C1 segment of cervical spinal cord (tissue), 14 donors: Measurements from ENCODE around the gene PEX11G.
"Not testable (repeated sequence)": the region's sequence is repeated elsewhere in the genome, so short reads cannot be mapped to it uniquely, and the experiment has no call there.

ENCODE experiments used
- DNase-seq, 14 donors: peaks; one replicate each; lab custom pipeline; 2025; lab: John Stamatoyannopoulos, UW

The PEX11G gene

GRCh38 chr19:7440188-7440975 is 48.5 kb downstream of the PEX11G start:
- DNase-seq, result no peak

- no peak for DNase-seq
Observed at GRCh38 chr19:7435586-7435985, 53.2 kb downstream of the PEX11G start.

GRCh38 chr19:7434391-7434790 is 54.4 kb downstream of the PEX11G start:
- no peak for DNase-seq

- DNase-seq, result not testable (repeated sequence)
Observed at GRCh38 chr19:7433456-7433855, 55.4 kb downstream of the PEX11G start.

GRCh38 chr19:7429638-7430282 is 59.1 kb downstream of the PEX11G start:
- no peak for DNase-seq

- DNase-seq, result no peak
Observed at GRCh38 chr19:7428651-7429113, 60.2 kb downstream of the PEX11G start.

GRCh38 chr19:7427944-7428343 is 60.9 kb downstream of the PEX11G start:
- DNase-seq, result no peak

- DNase-seq, result no peak
Observed at GRCh38 chr19:7426986-7427385, 61.8 kb downstream of the PEX11G start.
